Measurements from ENCODE around the gene C16orf92. TPM values are rescaled to one million over a fixed set of nuclear protein-coding genes. Genes with fewer than 3 reads are reported as not detected.

C16orf92 gene
- total RNA-seq, 2 donors from 2014 or later = not detected

GRCh38 chr16:30065102-30065942 is 42.3 kb downstream of the C16orf92 start, which contains the start of gene ALDOA:
ALDOA (plus strand) TSS chr16:30065760; CDS start chr16:30066898, 1,138 bp downstream.
- DNase-seq = peak; percentile 99
- ATAC-seq = peak; percentile 89 to 93
- intact Hi-C loops (cut with DNase I) = no loop called here

DNA sequence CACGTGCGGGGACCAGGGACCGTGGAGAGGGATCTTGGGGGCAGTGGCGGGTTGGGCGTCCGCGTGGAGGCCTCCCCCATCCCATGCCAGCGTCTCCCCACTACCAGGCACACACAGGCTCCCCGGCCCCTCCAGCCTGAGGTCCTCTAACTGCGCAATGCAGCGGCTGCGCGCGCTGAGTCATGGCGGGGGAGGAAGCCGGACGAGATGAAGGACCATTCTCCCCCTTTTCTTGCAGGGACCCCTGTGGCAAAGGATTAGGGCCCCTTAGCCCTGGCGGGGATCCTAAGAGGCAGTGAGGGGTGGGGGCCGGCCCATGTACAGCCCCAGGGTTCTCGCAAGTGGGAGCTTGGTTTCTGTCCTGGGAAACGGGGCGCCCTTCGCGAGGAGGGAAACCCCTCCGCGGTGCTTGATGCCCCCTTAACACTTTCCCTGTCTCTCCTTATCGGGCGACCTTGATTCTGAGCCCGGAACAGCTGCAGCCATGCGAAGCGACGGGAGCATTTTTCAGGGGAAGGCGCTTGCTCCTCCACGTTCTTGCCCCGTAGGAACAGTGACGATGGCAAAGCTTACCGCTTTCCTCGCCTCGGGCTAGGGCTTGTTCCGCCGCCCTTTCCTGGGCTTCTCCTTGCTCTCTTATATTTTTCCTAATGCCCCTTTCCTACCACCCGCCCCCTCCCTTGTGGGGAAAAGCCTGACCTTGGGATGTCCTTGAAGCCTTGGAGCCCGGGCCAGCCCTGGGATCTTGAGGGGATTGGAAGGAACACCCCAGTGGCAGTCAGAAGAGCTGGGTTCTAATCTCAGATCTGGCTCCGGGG is 43.2 kb downstream of the C16orf92 start:
- intact Hi-C loops (cut with DNase I) = no loop called here
- ATAC-seq (peak; percentile 3 to 18), DNase-seq (no peak)

DNA sequence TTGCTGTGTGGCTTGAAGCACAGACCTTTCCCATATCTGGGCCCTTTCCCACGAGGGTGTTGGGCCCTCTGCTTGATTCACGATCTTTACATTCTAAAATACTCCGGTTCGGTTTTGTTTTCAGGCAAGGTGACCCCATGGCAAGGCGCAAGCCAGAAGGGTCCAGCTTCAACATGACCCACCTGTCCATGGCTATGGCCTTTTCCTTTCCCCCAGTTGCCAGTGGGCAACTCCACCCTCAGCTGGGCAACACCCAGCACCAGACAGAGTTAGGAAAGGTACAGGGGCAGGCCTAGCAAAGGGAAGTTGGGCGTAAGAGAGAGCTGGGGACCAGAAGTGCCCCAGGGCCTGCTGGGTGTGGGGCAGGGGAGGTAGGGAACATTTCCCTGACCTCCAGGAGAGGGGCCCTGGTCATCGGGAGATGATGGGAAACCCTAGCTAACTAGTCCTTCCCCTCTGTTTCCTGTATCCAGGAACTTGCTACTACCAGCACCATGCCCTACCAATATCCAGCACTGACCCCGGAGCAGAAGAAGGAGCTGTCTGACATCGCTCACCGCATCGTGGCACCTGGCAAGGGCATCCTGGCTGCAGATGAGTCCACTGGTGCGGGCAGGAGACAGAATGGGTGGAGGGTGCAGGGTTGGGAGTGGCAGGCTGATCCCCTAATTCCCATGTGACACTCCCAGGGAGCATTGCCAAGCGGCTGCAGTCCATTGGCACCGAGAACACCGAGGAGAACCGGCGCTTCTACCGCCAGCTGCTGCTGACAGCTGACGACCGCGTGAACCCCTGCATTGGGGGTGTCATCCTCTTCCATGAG is 44.0 kb downstream of the C16orf92 start:
- DNase-seq (peak; percentile 60), ATAC-seq (no peak)
- intact Hi-C loops (cut with DNase I) = no loop called here

DNA sequence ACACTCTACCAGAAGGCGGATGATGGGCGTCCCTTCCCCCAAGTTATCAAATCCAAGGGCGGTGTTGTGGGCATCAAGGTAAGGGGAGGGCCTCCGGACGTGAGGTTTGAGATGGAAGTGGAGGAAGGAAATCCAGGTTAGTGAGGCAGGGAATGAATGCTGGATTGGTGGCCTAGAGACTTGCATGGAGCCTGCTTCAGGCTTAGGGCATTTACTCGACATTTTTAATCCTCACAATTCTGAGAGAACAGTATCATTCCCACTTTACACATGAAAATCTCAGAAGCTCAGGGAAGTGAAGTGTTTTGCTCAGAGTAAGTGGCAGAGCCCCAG is 44.6 kb downstream of the C16orf92 start:
- no peak for DNase-seq
- intact Hi-C loops (cut with DNase I) = no loop called here
- no peak for ATAC-seq

DNA sequence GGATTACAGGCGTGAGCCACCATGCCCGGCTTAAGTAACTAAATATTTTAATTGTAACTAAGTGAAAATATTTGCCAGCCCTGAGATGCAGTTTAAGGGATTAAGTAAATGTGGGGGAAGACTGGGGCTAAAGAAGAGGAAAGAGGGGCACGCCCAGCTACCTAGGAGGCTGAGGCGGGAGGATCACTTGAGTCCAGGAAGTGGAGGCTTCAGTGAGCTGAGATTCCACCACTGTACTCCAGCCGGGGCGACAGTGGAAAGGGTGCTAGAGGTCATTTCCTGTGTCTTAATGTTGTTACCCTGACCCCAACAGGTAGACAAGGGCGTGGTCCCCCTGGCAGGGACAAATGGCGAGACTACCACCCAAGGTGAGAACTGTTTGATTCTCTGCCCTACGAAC is 45.3 kb downstream of the C16orf92 start:
- intact Hi-C loops (cut with DNase I) = no loop called here
- ATAC-seq = no peak
- DNase-seq = no peak

- no peak for DNase-seq
- intact Hi-C loops (cut with DNase I) = no loop called here
- no peak for ATAC-seq
These were observed 46.0 kb downstream of the C16orf92 start for GRCh38 chr16:30068750-30069610.

- DNase-seq (no peak), ATAC-seq (no peak)
- intact Hi-C loops (cut with DNase I) = no loop called here
These were observed 46.8 kb downstream of the C16orf92 start for GRCh38 chr16:30069611-30070462.

GRCh38 chr16:30070490-30070889 is 47.5 kb downstream of the C16orf92 start:
- no peak for DNase-seq
- ATAC-seq = no peak
- intact Hi-C loops (cut with DNase I) = no loop called here

Other genes with a start within 250 kb of the C16orf92 start
- not detected for gene ZG16, start 244.9 kb upstream of the C16orf92 start, total RNA-seq
- 10 to 100 TPM; 22.1 to 30.1 TPM for gene KIF22, start 232.4 kb upstream of the C16orf92 start, total RNA-seq
- gene MAZ, start 216.7 kb upstream of the C16orf92 start, total RNA-seq = 10 to 100 TPM; 84.8 to 96.7 TPM
- 1 to 10 TPM; 2.2 to 3.0 TPM for gene PRRT2, start 211.0 kb upstream of the C16orf92 start, total RNA-seq
- gene PAGR1, start 207.0 kb upstream of the C16orf92 start, total RNA-seq = 10 to 100 TPM; 15.1 to 16.6 TPM
- 10 to 100 TPM; 72.7 to 82.4 TPM for gene MVP, start 202.7 kb upstream of the C16orf92 start, total RNA-seq
- 10 to 100 TPM; 88.8 to 90.8 TPM for gene CDIPT, start 160.0 kb upstream of the C16orf92 start, total RNA-seq
- 1 to 10 TPM in 1 of 2 donors, under 1 TPM in 1; 0.82 to 1.8 TPM for gene SEZ6L2, start 123.6 kb upstream of the C16orf92 start, total RNA-seq
- 1 to 10 TPM in 1 of 2 donors, under 1 TPM in 1; 0.59 to 1.0 TPM for gene ASPHD1, start 122.7 kb upstream of the C16orf92 start, total RNA-seq
- 10 to 100 TPM in 1 of 2 donors, 1 to 10 TPM in 1; 7.6 to 10.1 TPM for gene KCTD13, start 97.0 kb upstream of the C16orf92 start, total RNA-seq
- 10 to 100 TPM; 73.8 to 78.8 TPM for gene TMEM219, start 61.1 kb upstream of the C16orf92 start, total RNA-seq
- 10 to 100 TPM; 33.6 to 45.8 TPM for gene TAOK2, start 49.3 kb upstream of the C16orf92 start, total RNA-seq
- 10 to 100 TPM; 13.0 to 18.4 TPM for gene HIRIP3, start 27.6 kb upstream of the C16orf92 start, total RNA-seq
- 10 to 100 TPM; 33.6 to 35.9 TPM for gene INO80E, start 27.0 kb upstream of the C16orf92 start, total RNA-seq
- gene DOC2A, start 12.2 kb upstream of the C16orf92 start, total RNA-seq = under 1 TPM; 0.63 to 0.77 TPM
- not detected for gene TLCD3B, start 8.1 kb downstream of the C16orf92 start, total RNA-seq
- gene ALDOA, start 42.6 kb downstream of the C16orf92 start, total RNA-seq = 1,000 to 10,000 TPM; 2,548 to 2,783 TPM
- gene PPP4C, start 52.8 kb downstream of the C16orf92 start, total RNA-seq = 10 to 100 TPM; 34.2 to 41.1 TPM
- gene TBX6, start 68.7 kb downstream of the C16orf92 start, total RNA-seq = under 1 TPM; 0.55 to 0.80 TPM
- 10 to 100 TPM; 39.5 to 54.1 TPM for gene YPEL3, start 73.0 kb downstream of the C16orf92 start, total RNA-seq
- 1 to 10 TPM; 2.6 to 3.4 TPM for gene GDPD3, start 90.3 kb downstream of the C16orf92 start, total RNA-seq
- 10 to 100 TPM; 56.9 to 59.6 TPM for gene MAPK3, start 100.0 kb downstream of the C16orf92 start, total RNA-seq
- gene CORO1A, start 160.4 kb downstream of the C16orf92 start, total RNA-seq = 10 to 100 TPM; 14.8 to 32.0 TPM
- gene BOLA2B, start 170.5 kb downstream of the C16orf92 start, total RNA-seq = 10 to 100 TPM; 71.4 to 84.6 TPM
- 10 to 100 TPM; 18.7 to 24.8 TPM for gene SLX1A, start 170.7 kb downstream of the C16orf92 start, total RNA-seq
- 10 to 100 TPM; 12.0 to 22.6 TPM for gene SULT1A3, start 176.1 kb downstream of the C16orf92 start, total RNA-seq
- 1 to 10 TPM; 3.2 to 3.4 TPM for gene NPIPB13, start 225.3 kb downstream of the C16orf92 start, total RNA-seq